ENCODE results near the gene HGD. TPM values are rescaled to one million over a fixed set of nuclear protein-coding genes. Genes with fewer than 3 reads are reported as not detected.

HGD gene
- total and polyA plus RNA-seq, 2 of the 13 experiments (the other 11 are each of a cell fraction or from before 2014, with no cell fraction given) = 265 to 398 TPM

- TF ChIP-seq ZFP62 (CRISPR knock-in tag; IDR thresholded peaks at IDR 0.05) (no peak), YEATS2 (CRISPR knock-in tag; IDR thresholded peaks at IDR 0.05; ENCODE audit: borderline replicate concordance) (peak; percentile 64; the same call in 1 of the 2 replicates), ZMYM2 (CRISPR knock-in tag; IDR thresholded peaks at IDR 0.05) (peak; percentile 43; the same call in 1 of the 2 replicates), ZNF20 (CRISPR knock-in tag; IDR thresholded peaks at IDR 0.05) (no peak), MYNN (CRISPR knock-in tag; IDR thresholded peaks at IDR 0.05; ENCODE audit: low read depth) (no peak; the same call in 1 of the 2 replicates), ZNF598 (CRISPR knock-in tag; IDR thresholded peaks at IDR 0.05; ENCODE audit: borderline replicate concordance) (peak; percentile 97), TBL1XR1 (IDR thresholded peaks at IDR 0.05; ENCODE audit: borderline replicate concordance, low read length, partially characterized antibody) (no peak), ZHX2 (IDR thresholded peaks at IDR 0.05; ENCODE audit: low read depth) (no peak; the same call in 1 of the 2 replicates), ZHX2 (CRISPR knock-in tag; IDR thresholded peaks at IDR 0.05; ENCODE audit: borderline replicate concordance) (no peak), THAP7 (CRISPR knock-in tag; IDR thresholded peaks at IDR 0.05) (no peak), DNMT3B (CRISPR knock-in tag; conservative IDR thresholded peaks at IDR 0.05) (no peak; the same call in 1 of the 2 replicates), CCDC6 (CRISPR knock-in tag; IDR thresholded peaks at IDR 0.05) (peak; percentile 54; the same call in 1 of the 2 replicates), HMGXB4 (CRISPR knock-in tag; IDR thresholded peaks at IDR 0.05; ENCODE audit: borderline replicate concordance in 1 of 2, low read depth in 1 of 2) (peak; percentile 36 to 76; a peak in 2 of 4 replicates)
- TF ChIP-seq, protein P1, sequence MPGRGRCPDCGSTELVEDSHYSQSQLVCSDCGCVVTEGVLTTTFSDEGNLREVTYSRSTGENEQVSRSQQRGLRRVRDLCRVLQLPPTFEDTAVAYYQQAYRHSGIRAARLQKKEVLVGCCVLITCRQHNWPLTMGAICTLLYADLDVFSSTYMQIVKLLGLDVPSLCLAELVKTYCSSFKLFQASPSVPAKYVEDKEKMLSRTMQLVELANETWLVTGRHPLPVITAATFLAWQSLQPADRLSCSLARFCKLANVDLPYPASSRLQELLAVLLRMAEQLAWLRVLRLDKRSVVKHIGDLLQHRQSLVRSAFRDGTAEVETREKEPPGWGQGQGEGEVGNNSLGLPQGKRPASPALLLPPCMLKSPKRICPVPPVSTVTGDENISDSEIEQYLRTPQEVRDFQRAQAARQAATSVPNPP (CRISPR knock-in tag; IDR thresholded peaks at IDR 0.05) = no peak
- TF ChIP-seq, protein P2, sequence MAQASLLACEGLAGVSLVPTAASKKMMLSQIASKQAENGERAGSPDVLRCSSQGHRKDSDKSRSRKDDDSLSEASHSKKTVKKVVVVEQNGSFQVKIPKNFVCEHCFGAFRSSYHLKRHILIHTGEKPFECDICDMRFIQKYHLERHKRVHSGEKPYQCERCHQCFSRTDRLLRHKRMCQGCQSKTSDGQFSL (CRISPR knock-in tag; IDR thresholded peaks at IDR 0.05) = no peak
- TF ChIP-seq, protein P3, sequence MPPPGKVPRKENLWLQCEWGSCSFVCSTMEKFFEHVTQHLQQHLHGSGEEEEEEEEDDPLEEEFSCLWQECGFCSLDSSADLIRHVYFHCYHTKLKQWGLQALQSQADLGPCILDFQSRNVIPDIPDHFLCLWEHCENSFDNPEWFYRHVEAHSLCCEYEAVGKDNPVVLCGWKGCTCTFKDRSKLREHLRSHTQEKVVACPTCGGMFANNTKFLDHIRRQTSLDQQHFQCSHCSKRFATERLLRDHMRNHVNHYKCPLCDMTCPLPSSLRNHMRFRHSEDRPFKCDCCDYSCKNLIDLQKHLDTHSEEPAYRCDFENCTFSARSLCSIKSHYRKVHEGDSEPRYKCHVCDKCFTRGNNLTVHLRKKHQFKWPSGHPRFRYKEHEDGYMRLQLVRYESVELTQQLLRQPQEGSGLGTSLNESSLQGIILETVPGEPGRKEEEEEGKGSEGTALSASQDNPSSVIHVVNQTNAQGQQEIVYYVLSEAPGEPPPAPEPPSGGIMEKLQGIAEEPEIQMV (CRISPR knock-in tag; IDR thresholded peaks at IDR 0.05; ENCODE audit: low read depth) = no peak
Measured at GRCh38 chr3:120596116-120596852, 85.8 kb downstream of the HGD start, which contains the start of gene NDUFB4 (continued).

Data from HepG2 (cell line).